ENCODE data around the gene SRGAP1.
"Not testable (repeated sequence)": the region's sequence is repeated elsewhere in the genome, so short reads cannot be mapped to it uniquely, and the experiment has no call there.

SRGAP1 gene

GRCh38 chr12:64064706-64065105 lies 220.2 kb downstream of the SRGAP1 start:
- Mint-ChIP-seq H3K4me1 (no peaks in the 10 kb centered on the region), H3K9me3 (no peaks in the 10 kb centered on the region), H3K27ac (no peak overlapping the region), H3K36me3 (ENCODE audit: low read depth) (no peaks in the 10 kb centered on the region), H3K27me3 (peaks cover 6% of the 10 kb centered on the region), H3K4me3 (no peak overlapping the region)
- DNase-seq (no peak), ATAC-seq (no peak)

DNA sequence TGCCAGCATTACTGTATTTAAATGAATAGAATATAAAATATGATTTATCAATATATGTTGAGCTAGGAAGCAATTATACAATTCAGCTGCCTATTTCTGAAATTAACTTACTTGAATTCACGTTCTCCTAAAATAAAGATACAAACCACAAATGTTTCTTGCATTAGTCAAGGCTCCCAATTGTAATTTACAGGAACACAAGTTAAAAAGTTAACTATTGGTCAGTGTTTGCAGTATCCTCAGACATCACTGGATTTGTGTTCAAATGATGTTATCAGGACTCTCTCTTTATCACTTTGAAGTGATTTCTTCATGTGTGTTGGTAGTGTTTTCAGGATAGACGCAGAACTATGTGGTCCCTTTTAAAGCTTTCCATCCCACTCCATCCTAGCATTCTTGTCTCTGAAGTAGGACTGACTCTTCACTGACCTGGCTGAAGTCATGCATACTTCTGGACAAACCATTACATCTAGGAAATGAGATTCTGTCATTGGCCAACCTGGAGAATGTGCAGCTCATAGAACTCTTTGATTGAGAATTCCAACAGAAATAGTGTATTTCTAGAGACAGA lies 221.5 kb downstream of the SRGAP1 start:
- Mint-ChIP-seq H3K4me3 (no peak overlapping the region), H3K4me1 (no peaks in the 10 kb centered on the region)

GRCh38 chr12:64066776-64067175 lies 222.3 kb downstream of the SRGAP1 start:
- peaks cover 6% of the 10 kb centered on the region for H3K27me3 Mint-ChIP-seq
- no peak overlapping the region for H3K27ac Mint-ChIP-seq
- no peaks in the 10 kb centered on the region for H3K4me1 Mint-ChIP-seq
- H3K36me3 Mint-ChIP-seq (ENCODE audit: low read depth): no peaks in the 10 kb centered on the region
- DNase-seq (no peak), ATAC-seq (no peak)
- no peaks in the 10 kb centered on the region for H3K9me3 Mint-ChIP-seq
- H3K4me3 Mint-ChIP-seq: no peak overlapping the region

More for the DNA sequence above, 221.5 kb downstream of the SRGAP1 start:
- no peak for ATAC-seq
- Mint-ChIP-seq H3K9me3 (no peaks in the 10 kb centered on the region), H3K27ac (no peak overlapping the region), H3K27me3 (peaks cover 6% of the 10 kb centered on the region), H3K36me3 (ENCODE audit: low read depth) (no peaks in the 10 kb centered on the region)
- DNase-seq: no peak

GRCh38 chr12:64070454-64070853 lies 226.0 kb downstream of the SRGAP1 start:
- peaks cover 6% of the 10 kb centered on the region for H3K27me3 Mint-ChIP-seq
- no peaks in the 10 kb centered on the region for H3K4me1 Mint-ChIP-seq
- ATAC-seq (no peak), DNase-seq (no peak)
- H3K36me3 Mint-ChIP-seq (ENCODE audit: low read depth): no peaks in the 10 kb centered on the region
- peaks cover 7% of the 10 kb centered on the region for H3K9me3 Mint-ChIP-seq
- no peak overlapping the region for H3K4me3 Mint-ChIP-seq
- no peak overlapping the region for H3K27ac Mint-ChIP-seq

- no peaks in the 10 kb centered on the region for H3K4me1 Mint-ChIP-seq
- H3K9me3 Mint-ChIP-seq: peaks cover 12% of the 10 kb centered on the region
- no peaks in the 10 kb centered on the region for H3K36me3 Mint-ChIP-seq (ENCODE audit: low read depth)
- H3K4me3 Mint-ChIP-seq: no peak overlapping the region
- no peak overlapping the region for H3K27ac Mint-ChIP-seq
- ATAC-seq (no peak), DNase-seq (no peak)
- peaks cover 12% of the 10 kb centered on the region for H3K27me3 Mint-ChIP-seq
These were observed 228.5 kb downstream of the SRGAP1 start for GRCh38 chr12:64072916-64073575.

DNA sequence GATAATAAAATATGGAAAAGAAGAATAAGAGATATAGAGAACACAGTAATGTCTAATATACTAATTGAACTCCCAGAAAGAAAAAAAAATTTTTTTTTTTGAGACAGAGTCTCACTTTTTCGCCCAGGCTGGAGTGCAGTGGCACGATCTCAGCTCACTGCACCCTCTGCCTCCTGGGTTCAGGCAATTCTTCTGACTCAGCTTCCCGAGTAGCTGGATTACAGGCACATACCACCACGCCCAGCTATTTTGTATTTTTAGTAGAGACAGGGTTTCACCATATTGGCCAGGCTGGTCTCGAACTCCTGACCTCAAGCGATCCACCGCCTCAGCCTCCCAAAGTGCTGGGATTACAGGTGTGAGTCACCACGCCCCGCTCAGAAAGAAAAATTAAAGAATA lies 232.1 kb downstream of the SRGAP1 start:
- H3K4me3 Mint-ChIP-seq; DNase-seq; H3K27ac Mint-ChIP-seq; ATAC-seq; H3K36me3 Mint-ChIP-seq (ENCODE audit: low read depth); H3K27me3 Mint-ChIP-seq; H3K4me1 Mint-ChIP-seq: not testable (repeated sequence)
- H3K9me3 Mint-ChIP-seq: peaks cover 12% of the 10 kb centered on the region

DNA sequence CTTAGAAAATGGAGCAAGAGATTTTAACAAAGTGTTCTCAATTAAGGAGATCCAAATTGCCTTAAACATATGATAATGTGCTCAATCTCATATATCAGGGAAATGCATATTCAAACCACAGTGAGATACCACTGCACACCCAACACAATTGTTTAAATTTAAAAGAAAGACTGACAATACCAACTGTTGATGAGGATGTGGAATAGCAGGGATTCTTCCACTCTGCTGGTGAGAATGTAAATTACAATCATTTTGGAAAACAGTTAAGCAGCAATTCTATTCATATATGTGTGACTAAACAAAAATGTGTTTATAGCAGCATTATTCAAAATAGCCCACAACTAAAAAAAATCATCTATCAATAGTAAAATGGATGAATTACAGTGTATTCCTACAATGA lies 233.4 kb downstream of the SRGAP1 start:
- DNase-seq (no peak), ATAC-seq (no peak)
- H3K9me3 Mint-ChIP-seq: peaks cover 12% of the 10 kb centered on the region
- H3K27me3 Mint-ChIP-seq: peaks cover 6% of the 10 kb centered on the region
- H3K36me3 Mint-ChIP-seq (ENCODE audit: low read depth): no peaks in the 10 kb centered on the region
- no peak overlapping the region for H3K27ac Mint-ChIP-seq
- H3K4me1 Mint-ChIP-seq: no peaks in the 10 kb centered on the region
- no peak overlapping the region for H3K4me3 Mint-ChIP-seq

DNA sequence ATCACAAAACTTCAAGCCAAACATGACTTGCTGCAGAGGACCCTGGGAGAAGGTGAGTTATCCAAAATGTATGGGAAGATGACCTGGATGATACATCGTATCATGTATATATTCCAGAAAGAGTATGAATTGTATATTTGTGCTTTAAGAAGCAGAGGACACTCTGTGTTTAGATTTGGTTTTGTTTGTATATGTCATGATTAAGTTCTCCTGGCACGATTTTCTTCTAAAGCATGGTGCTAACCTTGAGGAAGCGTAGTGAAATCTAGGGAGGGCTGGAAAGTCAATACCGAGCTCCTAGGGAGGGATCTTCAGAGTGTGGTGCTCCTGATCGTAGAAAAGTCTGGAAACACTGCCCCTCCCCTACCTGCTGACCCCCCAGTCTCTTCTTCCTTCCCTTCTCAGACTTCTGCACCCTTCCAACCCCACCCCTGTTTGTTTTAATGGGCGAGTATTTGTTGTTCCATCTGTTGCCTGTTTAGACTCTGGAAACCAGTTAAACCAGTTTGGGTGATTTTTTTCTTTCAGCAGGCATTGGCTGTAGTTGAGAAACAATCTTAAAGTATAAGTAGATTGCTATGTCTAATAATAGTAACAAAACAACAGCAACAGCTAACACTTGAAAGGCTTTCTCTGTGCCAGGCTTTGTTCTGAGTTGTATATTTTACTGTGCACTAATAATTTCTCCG lies 236.0 kb downstream of the SRGAP1 start:
- Mint-ChIP-seq H3K4me1 (no peaks in the 10 kb centered on the region), H3K4me3 (no peak overlapping the region), H3K36me3 (ENCODE audit: low read depth) (no peaks in the 10 kb centered on the region), H3K9me3 (peaks cover 5% of the 10 kb centered on the region), H3K27me3 (peaks cover 6% of the 10 kb centered on the region), H3K27ac (no peak overlapping the region)
- DNase-seq (no peak), ATAC-seq (no peak)

- Mint-ChIP-seq H3K27ac (no peak overlapping the region), H3K4me3 (no peak overlapping the region), H3K4me1 (no peaks in the 10 kb centered on the region), H3K9me3 (peaks cover 2% of the 10 kb centered on the region), H3K27me3 (peaks cover 3% of the 10 kb centered on the region), H3K36me3 (ENCODE audit: low read depth) (no peaks in the 10 kb centered on the region)
- ATAC-seq (no peak), DNase-seq (no peak)
These were observed 236.5 kb downstream of the SRGAP1 start for GRCh38 chr12:64081008-64081404.

- no peak overlapping the region for H3K27ac Mint-ChIP-seq
- ATAC-seq (no peak), DNase-seq (no peak)
- H3K4me1 Mint-ChIP-seq: no peaks in the 10 kb centered on the region
- no peaks in the 10 kb centered on the region for H3K36me3 Mint-ChIP-seq (ENCODE audit: low read depth)
- H3K9me3 Mint-ChIP-seq: no peaks in the 10 kb centered on the region
- H3K27me3 Mint-ChIP-seq: no peaks in the 10 kb centered on the region
- no peak overlapping the region for H3K4me3 Mint-ChIP-seq
These were observed 237.6 kb downstream of the SRGAP1 start for GRCh38 chr12:64082116-64082515.

DNA sequence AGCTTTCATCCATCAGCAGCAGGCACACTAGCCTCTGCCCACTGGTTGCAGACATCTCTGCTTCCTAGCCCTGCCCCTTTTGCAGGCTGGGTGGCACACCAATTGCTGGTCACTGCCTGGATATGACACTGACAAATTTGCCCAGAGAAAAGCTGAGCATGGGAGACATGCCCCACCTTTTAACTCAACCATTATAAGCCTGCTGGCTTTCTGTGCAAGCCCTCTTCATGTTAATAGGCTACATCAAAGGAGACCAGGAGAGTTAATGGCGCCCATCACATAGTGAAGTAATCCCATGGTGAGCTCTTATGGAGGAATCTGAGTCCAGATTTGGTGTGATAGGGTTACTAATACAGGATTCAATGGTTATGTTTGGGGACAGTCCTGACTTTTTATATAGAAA lies 238.4 kb downstream of the SRGAP1 start:
- no peak for ATAC-seq
- no peaks in the 10 kb centered on the region for H3K4me1 Mint-ChIP-seq
- H3K36me3 Mint-ChIP-seq (ENCODE audit: low read depth): no peaks in the 10 kb centered on the region
- H3K4me3 Mint-ChIP-seq: no peak overlapping the region
- no peaks in the 10 kb centered on the region for H3K27me3 Mint-ChIP-seq
- no peaks in the 10 kb centered on the region for H3K9me3 Mint-ChIP-seq
- no peak overlapping the region for H3K27ac Mint-ChIP-seq
- DNase-seq: no peak

DNA sequence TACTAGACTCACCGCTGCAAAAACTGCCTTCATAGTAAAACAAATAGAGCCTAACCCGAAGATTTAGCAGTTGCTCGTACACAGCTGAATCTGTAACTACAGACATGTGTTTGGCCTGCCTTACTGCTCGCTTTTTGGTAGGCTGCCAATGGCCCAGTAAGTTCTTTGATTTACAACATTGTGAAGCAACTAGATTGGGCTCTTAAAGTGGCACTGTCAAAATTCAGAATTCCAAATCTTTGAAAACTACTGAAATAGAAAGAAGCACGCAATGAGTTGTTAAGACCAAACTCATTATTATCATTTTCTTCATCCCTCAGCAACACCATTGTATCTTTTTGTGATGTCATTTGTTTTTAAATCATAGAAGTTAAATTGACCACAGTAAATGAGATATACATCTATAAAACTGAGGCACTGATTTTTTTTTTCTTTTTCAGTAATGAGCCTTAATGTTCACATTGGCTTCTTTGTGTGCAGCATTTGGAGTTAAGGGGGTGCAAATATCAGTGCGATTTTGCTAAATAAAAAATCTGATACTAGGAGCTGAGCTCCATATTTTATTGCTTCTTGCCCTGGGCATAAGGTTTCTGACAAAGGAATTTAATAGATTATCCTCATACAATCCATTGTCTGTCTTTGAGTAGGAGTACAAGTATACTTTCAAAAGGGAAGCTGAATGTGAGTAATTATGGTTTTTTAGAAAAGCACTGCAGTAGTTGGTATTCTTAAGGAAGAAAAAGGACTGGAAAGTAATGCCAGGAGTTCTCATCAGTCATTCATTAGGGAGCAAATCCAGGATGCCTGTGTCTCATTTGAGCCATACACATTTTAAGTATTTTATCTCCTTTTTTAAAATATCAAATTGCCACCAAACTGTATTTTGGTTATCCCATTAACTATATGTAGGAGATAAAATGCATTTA lies 239.0 kb downstream of the SRGAP1 start:
- no peaks in the 10 kb centered on the region for H3K4me1 Mint-ChIP-seq
- no peak overlapping the region for H3K27ac Mint-ChIP-seq
- no peaks in the 10 kb centered on the region for H3K9me3 Mint-ChIP-seq
- ATAC-seq (no peak), DNase-seq (no peak)
- H3K4me3 Mint-ChIP-seq: no peak overlapping the region
- H3K36me3 Mint-ChIP-seq (ENCODE audit: low read depth): no peaks in the 10 kb centered on the region
- no peaks in the 10 kb centered on the region for H3K27me3 Mint-ChIP-seq

GRCh38 chr12:64085154-64085553 lies 240.7 kb downstream of the SRGAP1 start:
- H3K4me1 Mint-ChIP-seq: no peaks in the 10 kb centered on the region

DNA sequence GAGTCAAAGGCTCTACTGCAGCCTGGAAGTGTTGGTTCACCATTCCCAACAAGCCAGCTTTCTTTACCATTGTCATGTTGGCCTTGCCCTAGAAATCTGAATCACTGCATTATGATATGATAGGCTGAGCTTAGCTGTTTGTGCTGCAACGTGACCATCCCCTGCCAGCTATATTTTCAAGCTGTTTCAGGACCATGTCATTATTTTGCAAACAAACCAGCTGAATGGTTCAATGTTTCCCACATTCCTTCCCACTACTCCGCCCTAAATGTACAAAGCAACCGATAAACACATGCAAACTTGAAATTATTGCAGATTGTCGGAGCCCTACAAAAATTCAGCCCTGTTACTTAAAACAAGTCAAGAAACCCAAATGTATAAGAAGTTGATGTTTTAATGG lies 241.5 kb downstream of the SRGAP1 start:
- no peaks in the 10 kb centered on the region for H3K4me1 Mint-ChIP-seq
- H3K9me3 Mint-ChIP-seq: no peaks in the 10 kb centered on the region
- DNase-seq (no peak), ATAC-seq (no peak)
- no peaks in the 10 kb centered on the region for H3K36me3 Mint-ChIP-seq (ENCODE audit: low read depth)
- H3K27ac Mint-ChIP-seq: no peak overlapping the region
- no peak overlapping the region for H3K4me3 Mint-ChIP-seq
- peaks cover 2% of the 10 kb centered on the region for H3K27me3 Mint-ChIP-seq

More at GRCh38 chr12:64085154-64085553, 240.7 kb downstream of the SRGAP1 start:
- DNase-seq (no peak), ATAC-seq (no peak)
- Mint-ChIP-seq H3K36me3 (ENCODE audit: low read depth) (no peaks in the 10 kb centered on the region), H3K27me3 (peaks cover 2% of the 10 kb centered on the region), H3K9me3 (no peaks in the 10 kb centered on the region), H3K27ac (no peak overlapping the region), H3K4me3 (no peak overlapping the region)

Measured in activated naive CD8-positive, alpha-beta T cell treated with anti-CD3 and anti-CD28 coated beads, Interleukin-2, amount 50 U/mL, for 24 hours (primary cell).